GM12878 (cell line): ENCODE results near the gene PAOX. TPM values are rescaled to one million over a fixed set of nuclear protein-coding genes. Genes with fewer than 3 reads are reported as not detected.

ENCODE experiments used
- ATAC-seq: fragments of 200-7000 bp; cut with Tn5 transposase; 3 replicates; pipeline ENCODE4 v1.9.1; 2020; ENCODE audit warnings: mild to moderate bottlenecking, moderate library complexity
- BruUV-seq: library from RNA; stranded (reverse); fragments of 400-500 nt; replicated peaks from 2 replicates; lab custom pipeline; 2021; lab: Mats Ljungman, UMichigan
- CTCF ChIA-PET: fragments of 300-600 bp; sonication (Branson Sonifier 250); formaldehyde crosslinking; extraction: SDS; loops from one replicate; lab custom pipeline; 2021; ENCODE audit warnings: inconsistent platforms; lab: Yijun Ruan, JAX
- POLR2A ChIA-PET: fragments of 350-600 bp; formaldehyde crosslinking; extraction: SDS; loops from one replicate; lab custom pipeline; 2021; ENCODE audit warnings: inconsistent platforms; lab: Charles Lee
- RAD21 ChIA-PET: fragments of 300-600 bp; sonication (Branson Sonifier 250); formaldehyde crosslinking; loops from one replicate; lab custom pipeline; 2023; ENCODE audit warnings: antibody characterized with exemption; ENCODE audit not compliant: unreplicated experiment; lab: Charles Lee
- SMC1A ChIA-PET: fragments of 300-600 bp; sonication (Branson Sonifier 250); formaldehyde crosslinking; loops from one replicate; lab custom pipeline; 2023; ENCODE audit not compliant: unreplicated experiment, uncharacterized antibody; lab: Charles Lee
- DNase-seq: peaks from one replicate; pipeline ENCODE4 v3.0.0-alpha.2; 2011; ENCODE audit warnings: low read depth, low spot score
- FAIRE-seq: peaks from 3 replicates; lab custom pipeline; 2011; peaks lifted over from hg19 to GRCh38; lab: Jason Lieb, UNC
- H2AFZ ChIP-seq: 2 replicates; pipeline ENCODE4 v1.6.0; 2011; ENCODE audit warnings: low read depth, low read length, control low read depth; ENCODE audit not compliant: control insufficient read depth
- H3K27ac ChIP-seq: 2 replicates; pipeline ENCODE4 v1.5.1; 2011; ENCODE audit warnings: control low read depth; ENCODE audit not compliant: control insufficient read depth, insufficient read depth
- H3K27me3 ChIP-seq, 2 experiments: replicated peaks in 1 of 2; 2 replicates each; pipeline versions ENCODE4 v1.6.0 to v1.6.1; 2011; ENCODE audit warnings: low read length in 1 of 2; ENCODE audit not compliant: control insufficient read depth in 2 of 2, insufficient read depth in 2 of 2
- H3K36me3 ChIP-seq, 2 experiments: 2 replicates each; pipeline ENCODE4 v1.5.1; 2011; ENCODE audit warnings: low read length in 1 of 2; ENCODE audit not compliant: control insufficient read depth in 2 of 2, insufficient read depth in 2 of 2
- H3K4me1 ChIP-seq: 2 replicates; pipeline ENCODE4 v1.6.1; 2011; ENCODE audit warnings: mild to moderate bottlenecking, low read length, moderate library complexity, mixed read lengths; ENCODE audit not compliant: control insufficient read depth, insufficient read depth
- H3K4me2 ChIP-seq: 2 replicates; pipeline ENCODE4 v1.6.0; 2011; ENCODE audit warnings: control low read depth; ENCODE audit not compliant: control insufficient read depth, insufficient read depth
- H3K4me3 ChIP-seq: fragments of 200-600 bp; sonication (generic); 2 replicates; pipeline ENCODE4 v1.5.1; 2016
- H3K79me2 ChIP-seq: 2 replicates; pipeline ENCODE4 v1.6.0; 2011; ENCODE audit warnings: low read length; ENCODE audit not compliant: control insufficient read depth, insufficient read depth
- H3K9ac ChIP-seq: 2 replicates; pipeline ENCODE4 v1.8.0; 2011; ENCODE audit warnings: low read length, control low read depth, mixed read lengths; ENCODE audit not compliant: control insufficient read depth, insufficient read depth
- H3K9me3 ChIP-seq: replicated peaks from 3 replicates; pipeline ENCODE4 v1.5.1; 2011; ENCODE audit warnings: mild to moderate bottlenecking, low read length; ENCODE audit not compliant: control insufficient read depth, insufficient read depth
- H4K20me1 ChIP-seq: 2 replicates; pipeline ENCODE4 v1.6.0; 2011; ENCODE audit not compliant: control insufficient read depth, insufficient read depth
- BACH1 ChIP-seq: fragments of 450-650 bp; IDR thresholded peaks from 2 replicates; pipeline ENCODE4 v1.6.1; 2017; ENCODE audit warnings: mild to moderate bottlenecking, borderline replicate concordance
- BHLHE40 ChIP-seq, 2 experiments: fragments of 450-650 bp in 1 of 2; IDR thresholded peaks; 2 replicates each; pipeline ENCODE4 v1.6.1; 2011 to 2017; ENCODE audit warnings: low read depth in 2 of 2, borderline replicate concordance in 1 of 2, improper control_type of control experiment in 1 of 2, low read length in 1 of 2, mild to moderate bottlenecking in 1 of 2
- CBX3 ChIP-seq: fragments of 200-600 bp; sonication (generic); IDR thresholded peaks from 2 replicates; pipeline ENCODE4 v1.6.1; 2016; ENCODE audit warnings: low read depth, borderline replicate concordance
- FOXM1 ChIP-seq: IDR thresholded peaks from 2 replicates; pipeline ENCODE4 v1.6.1; 2012; ENCODE audit warnings: low read depth, mild to moderate bottlenecking, inconsistent platforms, low read length, moderate library complexity
- IKZF2 ChIP-seq, 2 experiments: fragments of 450-650 bp; IDR thresholded peaks; 2 replicates each; pipeline ENCODE4 v1.6.1; 2017; ENCODE audit warnings: mild to moderate bottlenecking in 2 of 2, moderate library complexity in 2 of 2
- SMAD1 ChIP-seq: fragments of 450-650 bp; IDR thresholded peaks from 2 replicates; pipeline ENCODE4 v1.6.1; 2018; ENCODE audit warnings: mild to moderate bottlenecking, low read depth; ENCODE audit not compliant: partially characterized antibody
- SP1 ChIP-seq: IDR thresholded peaks from one replicate; pipeline ENCODE4 v1.6.1; 2011; ENCODE audit warnings: low read depth, low read length
- ZSCAN29 ChIP-seq: fragments of 450-650 bp; IDR thresholded peaks from 2 replicates; pipeline ENCODE4 v1.6.1; 2017; ENCODE audit warnings: mild to moderate bottlenecking, moderate library complexity
- ZZZ3 ChIP-seq: IDR thresholded peaks from 2 replicates; pipeline ENCODE4 v1.6.1; 2011; ENCODE audit warnings: low read depth; ENCODE audit not compliant: control insufficient read depth, insufficient read length
- WGBS: methylation state at CpG from one replicate; pipeline ENCODE4 v1.1.6; 2016; ENCODE audit warnings: low lambda C conversion rate; ENCODE audit not compliant: insufficient replicate concordance, insufficient coverage; ENCODE audit errors: missing lambda C conversion rate; 5-methylcytosine and 5-hydroxymethylcytosine counted together
- in situ Hi-C: fragments of 300-500 bp; cut with MboI; formaldehyde crosslinking; loops from 9 replicates; pipeline ENCODE4 v1.14.3; 2018; ENCODE audit warnings: mixed read lengths
- intact Hi-C: fragments of 100-400 bp; cut with micrococcal nuclease; formaldehyde crosslinking; loops from one replicate; pipeline ENCODE4 v1.14.2; 2022; ENCODE audit not compliant: unreplicated experiment
- polyA plus RNA-seq, 11 experiments: library from polyadenylated mRNA; depleted of rRNA in 4 of 11; unstranded in 6 of 11; stranded (reverse) in 5 of 11; fragments of >200 nt; fragmentation: Nextera tagmentation in 4 of 11; fragmentation: Illumina TruSeq in 1 of 11; extraction: Ambion mirVana in 4 of 11; extraction: Trizol in 1 of 11; gene quantifications; 1 replicate in 1 of 11; 2 replicates in 10 of 11; pipeline versions ENCODE4 v1.2.1 to v1.2.3, GENCODE V29; 2011 to 2016; ENCODE audit warnings: inconsistent platforms in 2 of 11, missing spikeins in 2 of 11, low read depth in 1 of 11
- total RNA-seq, 4 experiments: library from RNA; depleted of rRNA in 3 of 4; stranded (reverse); fragments of >200 nt in 3 of 4; fragmentation: Illumina TruSeq in 1 of 4; extraction: Trizol in 1 of 4; gene quantifications; 2 replicates each; pipeline versions ENCODE4 v1.2.1 to v1.2.3, GENCODE V29; 2013 to 2021
- TF ChIP-seq, protein P1 (sequence below): IDR thresholded peaks from 2 replicates; pipeline ENCODE4 v1.6.1; 2012; ENCODE audit warnings: improper control_type of control experiment, low read depth, low read length; ENCODE audit not compliant: insufficient replicate concordance
- TF ChIP-seq, protein P2 (sequence below): fragments of 450-650 bp; IDR thresholded peaks from 2 replicates; pipeline ENCODE4 v1.6.1; 2016; ENCODE audit warnings: mild to moderate bottlenecking

Gene PAOX
- total and polyA plus RNA-seq, 10 of the 15 experiments (the other 5 are each of a cell fraction or from before 2014, with no cell fraction given) = 1.2 to 22.2 (median 10.5) TPM

GRCh38 chr10:133329491-133330202 lies 49.4 kb upstream of the PAOX start:
- in situ Hi-C loops = loop anchor here (5.0 kb wide), 1 partner anchor 168 kb away; no protein-coding TSS in a partner anchor
- intact Hi-C loops = loop anchor here (1.0 to 5.0 kb wide), 3 partner anchors 63 to 279 kb away; partner anchors contain the start of gene MTG1
- peaks cover 5 to 9% of the 10 kb centered on the region in 2 experiments for H3K27me3 ChIP-seq
- RAD21 ChIA-PET = interaction anchor here (0.7 to 1.7 kb wide), 14 partner anchors 9 to 173 kb away, joined by 3 to 12 read pairs (median 4); partner anchors contain the start of genes ECHS1 and MTG1
- H3K4me1 ChIP-seq = no peaks in the 10 kb centered on the region
- no peak overlapping the region for H3K27ac ChIP-seq
- BruUV-seq = no TSS peak
- no peaks in the 10 kb centered on the region for H3K36me3 ChIP-seq
- H3K79me2 ChIP-seq = no peaks in the 10 kb centered on the region
- DNase-seq (no peak), FAIRE-seq (peak; percentile 96), ATAC-seq (peak; percentile 98)
- POLR2A ChIA-PET = interaction anchor here (0.8 kb wide), 1 partner anchor 194 kb away, joined by 3 read pairs; no protein-coding TSS in a partner anchor
- WGBS = 13% methylated on average over 37 of the region's 37 CpGs
- CTCF ChIA-PET = interaction anchor here (0.6 to 3.8 kb wide), 36 partner anchors 9 to 287 kb away, joined by 3 to 36 read pairs (median 5); partner anchors contain the start of genes ECHS1, FUOM and PRAP1
- no peaks in the 10 kb centered on the region for H4K20me1 ChIP-seq
- H3K4me3 ChIP-seq = no peak overlapping the region
- no peak overlapping the region for H3K9ac ChIP-seq
- no peaks in the 10 kb centered on the region for H3K9me3 ChIP-seq
- peak overlapping the region; percentile 40 for H3K4me2 ChIP-seq
- peak overlapping the region; percentile 51; the same call in 1 of the 2 replicates for H2AFZ ChIP-seq
- SMC1A ChIA-PET = interaction anchor here (0.6 to 1.7 kb wide), 15 partner anchors 9 to 171 kb away, joined by 3 to 6 read pairs (median 4); no protein-coding TSS in a partner anchor
- TF ChIP-seq, protein P1, sequence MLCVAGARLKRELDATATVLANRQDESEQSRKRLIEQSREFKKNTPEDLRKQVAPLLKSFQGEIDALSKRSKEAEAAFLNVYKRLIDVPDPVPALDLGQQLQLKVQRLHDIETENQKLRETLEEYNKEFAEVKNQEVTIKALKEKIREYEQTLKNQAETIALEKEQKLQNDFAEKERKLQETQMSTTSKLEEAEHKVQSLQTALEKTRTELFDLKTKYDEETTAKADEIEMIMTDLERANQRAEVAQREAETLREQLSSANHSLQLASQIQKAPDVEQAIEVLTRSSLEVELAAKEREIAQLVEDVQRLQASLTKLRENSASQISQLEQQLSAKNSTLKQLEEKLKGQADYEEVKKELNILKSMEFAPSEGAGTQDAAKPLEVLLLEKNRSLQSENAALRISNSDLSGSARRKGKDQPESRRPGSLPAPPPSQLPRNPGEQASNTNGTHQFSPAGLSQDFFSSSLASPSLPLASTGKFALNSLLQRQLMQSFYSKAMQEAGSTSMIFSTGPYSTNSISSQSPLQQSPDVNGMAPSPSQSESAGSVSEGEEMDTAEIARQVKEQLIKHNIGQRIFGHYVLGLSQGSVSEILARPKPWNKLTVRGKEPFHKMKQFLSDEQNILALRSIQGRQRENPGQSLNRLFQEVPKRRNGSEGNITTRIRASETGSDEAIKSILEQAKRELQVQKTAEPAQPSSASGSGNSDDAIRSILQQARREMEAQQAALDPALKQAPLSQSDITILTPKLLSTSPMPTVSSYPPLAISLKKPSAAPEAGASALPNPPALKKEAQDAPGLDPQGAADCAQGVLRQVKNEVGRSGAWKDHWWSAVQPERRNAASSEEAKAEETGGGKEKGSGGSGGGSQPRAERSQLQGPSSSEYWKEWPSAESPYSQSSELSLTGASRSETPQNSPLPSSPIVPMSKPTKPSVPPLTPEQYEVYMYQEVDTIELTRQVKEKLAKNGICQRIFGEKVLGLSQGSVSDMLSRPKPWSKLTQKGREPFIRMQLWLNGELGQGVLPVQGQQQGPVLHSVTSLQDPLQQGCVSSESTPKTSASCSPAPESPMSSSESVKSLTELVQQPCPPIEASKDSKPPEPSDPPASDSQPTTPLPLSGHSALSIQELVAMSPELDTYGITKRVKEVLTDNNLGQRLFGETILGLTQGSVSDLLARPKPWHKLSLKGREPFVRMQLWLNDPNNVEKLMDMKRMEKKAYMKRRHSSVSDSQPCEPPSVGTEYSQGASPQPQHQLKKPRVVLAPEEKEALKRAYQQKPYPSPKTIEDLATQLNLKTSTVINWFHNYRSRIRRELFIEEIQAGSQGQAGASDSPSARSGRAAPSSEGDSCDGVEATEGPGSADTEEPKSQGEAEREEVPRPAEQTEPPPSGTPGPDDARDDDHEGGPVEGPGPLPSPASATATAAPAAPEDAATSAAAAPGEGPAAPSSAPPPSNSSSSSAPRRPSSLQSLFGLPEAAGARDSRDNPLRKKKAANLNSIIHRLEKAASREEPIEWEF = no peak
- TF ChIP-seq, protein P2, sequence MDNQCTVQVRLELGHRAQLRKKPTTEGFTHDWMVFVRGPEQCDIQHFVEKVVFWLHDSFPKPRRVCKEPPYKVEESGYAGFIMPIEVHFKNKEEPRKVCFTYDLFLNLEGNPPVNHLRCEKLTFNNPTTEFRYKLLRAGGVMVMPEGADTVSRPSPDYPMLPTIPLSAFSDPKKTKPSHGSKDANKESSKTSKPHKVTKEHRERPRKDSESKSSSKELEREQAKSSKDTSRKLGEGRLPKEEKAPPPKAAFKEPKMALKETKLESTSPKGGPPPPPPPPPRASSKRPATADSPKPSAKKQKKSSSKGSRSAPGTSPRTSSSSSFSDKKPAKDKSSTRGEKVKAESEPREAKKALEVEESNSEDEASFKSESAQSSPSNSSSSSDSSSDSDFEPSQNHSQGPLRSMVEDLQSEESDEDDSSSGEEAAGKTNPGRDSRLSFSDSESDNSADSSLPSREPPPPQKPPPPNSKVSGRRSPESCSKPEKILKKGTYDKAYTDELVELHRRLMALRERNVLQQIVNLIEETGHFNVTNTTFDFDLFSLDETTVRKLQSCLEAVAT = no peak
- peak; percentile 14 to 51; a peak in 2 of 4 replicates for TF ChIP-seq BHLHE40 (IDR thresholded peaks at IDR 0.05; ENCODE audit: borderline replicate concordance in 1 of 2, low read depth in 2 of 2, low read length in 1 of 2)
- TF ChIP-seq ZZZ3 = no peak
- no peak for TF ChIP-seq SMAD1
- no peak for TF ChIP-seq ZSCAN29
- TF ChIP-seq CBX3 = no peak
- no peak for TF ChIP-seq IKZF2 (IDR thresholded peaks at IDR 0.05)
- no peak for TF ChIP-seq SP1
- no peak for TF ChIP-seq FOXM1
- no peak for TF ChIP-seq BACH1
